ENCODE results near the gene DEGS1.

Gene DEGS1

GRCh38 chr1:224217655-224218623, 34.9 kb downstream of the DEGS1 start:
- no peak for DNase-seq

GRCh38 chr1:224219011-224219611, 36.1 kb downstream of the DEGS1 start:
- DNase-seq, result no peak

- DNase-seq, result no peak
Measured at GRCh38 chr1:224219612-224220059, 36.6 kb downstream of the DEGS1 start.

- DNase-seq, result no peak
Measured at GRCh38 chr1:224223819-224224714, 41.0 kb downstream of the DEGS1 start.

GRCh38 chr1:224226849-224227502, 43.9 kb downstream of the DEGS1 start:
- DNase-seq, result no peak

- DNase-seq, result no peak
Measured at GRCh38 chr1:224234017-224234416, 51.0 kb downstream of the DEGS1 start.

- DNase-seq, result no peak
Measured at GRCh38 chr1:224235813-224236493, 52.9 kb downstream of the DEGS1 start.

GRCh38 chr1:224237119-224237881, 54.3 kb downstream of the DEGS1 start:
- DNase-seq, result no peak

- no peak for DNase-seq
Measured at GRCh38 chr1:224238212-224238611, 55.2 kb downstream of the DEGS1 start.

- DNase-seq, result no peak
Measured at GRCh38 chr1:224238756-224239155, 55.7 kb downstream of the DEGS1 start.
